Measurements from ENCODE around the gene API5. TPM values are rescaled to one million over a fixed set of nuclear protein-coding genes. Genes with fewer than 3 reads are reported as not detected.

Gene API5
- total RNA-seq, 1 experiment from 2014 or later = 122 TPM

- peak overlapping the region; percentile 92 for H3K4me2 ChIP-seq (ENCODE audit: low read length)
- no peak overlapping the region for H3K27ac ChIP-seq (ENCODE audit: low read depth, low read length)
- no peak for TF ChIP-seq ELF1 (IDR thresholded peaks at IDR 0.05; ENCODE audit: borderline replicate concordance, low read depth)
- peak overlapping the region; percentile 90 for H3K9ac ChIP-seq (ENCODE audit: low read length)
- DNase-seq (ENCODE audit: low read depth, low spot score) (no peak), ATAC-seq (no peak)
- POLR2A ChIA-PET = no interaction called here
- CTCF ChIA-PET = interaction anchor here (1.3 kb wide), 1 partner anchor 49 kb away, joined by 4 read pairs; no protein-coding TSS in a partner anchor
- peaks cover 65% of the 10 kb centered on the region for H3K79me2 ChIP-seq (ENCODE audit: insufficient read depth, low read length)
- H3K27me3 ChIP-seq (ENCODE audit: insufficient read depth, low read length) = no peaks in the 10 kb centered on the region
- H4K20me1 ChIP-seq (ENCODE audit: insufficient read depth) = no peaks in the 10 kb centered on the region
- H3K36me3 ChIP-seq (ENCODE audit: control insufficient read depth in 1 of 2, insufficient read depth in 2 of 2, low read length in 2 of 2) = no peaks in the 10 kb centered on the region
- RAD21 ChIA-PET (ENCODE audit: low non-redundant PET in 1 of 2, low total read pairs in 2 of 2, uncharacterized antibody in 2 of 2, unreplicated experiment in 2 of 2) = no interaction called here
- peaks cover 3 to 20% of the 10 kb centered on the region in 2 experiments; a peak in 3 of 4 replicates for H3K4me1 ChIP-seq (ENCODE audit: control insufficient read depth in 1 of 2, insufficient read depth in 2 of 2, low read length in 2 of 2)
- no peaks in the 10 kb centered on the region for H3K9me3 ChIP-seq (ENCODE audit: control insufficient read depth in 1 of 2, insufficient read depth in 1 of 2, low read depth in 1 of 2, low read length in 2 of 2)
- peak overlapping the region; percentile 87 to 97 for H3K4me3 ChIP-seq (replicated peaks in 1 of 2; ENCODE audit: low read depth in 1 of 2, low read length in 2 of 2)
- H3K9me2 ChIP-seq (ENCODE audit: insufficient read depth) = no peaks in the 10 kb centered on the region
- intact Hi-C loops (cut with micrococcal nuclease) = no loop called here
- no TSS peak for BruUV-seq (replicated peaks)
- H2AFZ ChIP-seq (ENCODE audit: low read depth, low read length, poor library complexity, severe bottlenecking) = no peak overlapping the region
Observed at GRCh38 chr11:43360361-43361032, 48.7 kb downstream of the API5 start.

GRCh38 chr11:43366677-43367076 is 54.9 kb downstream of the API5 start:
- POLR2A ChIA-PET = no interaction called here
- Histone ChIP-seq H3K9me2 (ENCODE audit: insufficient read depth) (no peaks in the 10 kb centered on the region), H2AFZ (ENCODE audit: low read depth, low read length, poor library complexity, severe bottlenecking) (no peak overlapping the region), H3K79me2 (ENCODE audit: insufficient read depth, low read length) (peaks cover 99% of the 10 kb centered on the region), H3K27me3 (ENCODE audit: insufficient read depth, low read length) (no peaks in the 10 kb centered on the region), H3K27ac (ENCODE audit: low read depth, low read length) (no peak overlapping the region), H3K36me3 (ENCODE audit: control insufficient read depth in 1 of 2, insufficient read depth in 2 of 2, low read length in 2 of 2) (no peaks in the 10 kb centered on the region), H3K9ac (ENCODE audit: low read length) (no peak overlapping the region), H4K20me1 (ENCODE audit: insufficient read depth) (peaks cover 5% of the 10 kb centered on the region; the same call in 1 of the 2 replicates), H3K4me2 (ENCODE audit: low read length) (no peak overlapping the region), H3K4me1 (ENCODE audit: control insufficient read depth in 1 of 2, insufficient read depth in 2 of 2, low read length in 2 of 2) (no peaks in the 10 kb centered on the region), H3K9me3 (ENCODE audit: control insufficient read depth in 1 of 2, insufficient read depth in 1 of 2, low read depth in 1 of 2, low read length in 2 of 2) (no peaks in the 10 kb centered on the region), H3K4me3 (replicated peaks in 1 of 2; ENCODE audit: low read depth in 1 of 2, low read length in 2 of 2) (no peak overlapping the region)
- CTCF ChIA-PET = no interaction called here
- BruUV-seq (replicated peaks) = no TSS peak
- RAD21 ChIA-PET (ENCODE audit: low non-redundant PET in 1 of 2, low total read pairs in 2 of 2, uncharacterized antibody in 2 of 2, unreplicated experiment in 2 of 2) = no interaction called here
- intact Hi-C loops (cut with micrococcal nuclease) = no loop called here
- no peak for ATAC-seq
- TF ChIP-seq ZFX (IDR thresholded peaks at IDR 0.05) (no peak), TCF7L2 (IDR thresholded peaks at IDR 0.05; ENCODE audit: borderline replicate concordance, extremely low read depth, insufficient read depth, insufficient read length) (no peak), CBX3 (IDR thresholded peaks at IDR 0.05; ENCODE audit: low read depth) (no peak), EZH2phosphoT487 (IDR thresholded peaks at IDR 0.05; ENCODE audit: borderline replicate concordance) (no peak), EZH2 (IDR thresholded peaks at IDR 0.05) (no peak), JUND (IDR thresholded peaks at IDR 0.05) (no peak), CEBPB (IDR thresholded peaks at IDR 0.05; ENCODE audit: low read depth) (no peak), ZBTB33 (IDR thresholded peaks at IDR 0.05; ENCODE audit: extremely low read depth, insufficient replicate concordance, low read length) (no peak), SRF (IDR thresholded peaks at IDR 0.05; ENCODE audit: low read depth) (no peak), POLR2AphosphoS5 (IDR thresholded peaks at IDR 0.05; ENCODE audit: low read depth, low read length) (no peak), ATF3 (IDR thresholded peaks at IDR 0.05) (no peak), YY1 (IDR thresholded peaks at IDR 0.05; ENCODE audit: extremely low read depth, insufficient replicate concordance, low read depth, low read length) (no peak), CTCF (IDR thresholded peaks at IDR 0.05 in 2 of 3, conservative IDR thresholded peaks at IDR 0.05 in 1 of 3; ENCODE audit: borderline replicate concordance in 1 of 3, insufficient read depth in 1 of 3, low read depth in 2 of 3, low read length in 2 of 3) (no peak), MAX (IDR thresholded peaks at IDR 0.05) (no peak), SIN3A (IDR thresholded peaks at IDR 0.05; ENCODE audit: low read depth) (no peak)
- DNase-seq (ENCODE audit: low read depth, low spot score) = no peak
